ENCODE measurements around the gene YWHAQ.

The YWHAQ gene

GRCh38 chr2:9639000-9639602 lies 8.3 kb upstream of the YWHAQ start:
- DNase-seq (ENCODE audit: extremely low spot score), result no peak
- ChIA-PET CTCF (interaction anchor here (1.0 to 1.4 kb wide), 2 partner anchors 8 to 18 kb away, joined by 3 to 4 read pairs; no protein-coding TSS in a partner anchor), POLR2A (interaction anchor here (1.2 kb wide), 1 partner anchor 9 kb away, joined by 4 read pairs; no protein-coding TSS in a partner anchor)
- TF ChIP-seq CTCF (IDR thresholded peaks at IDR 0.05; ENCODE audit: control extremely low read depth, extremely low read depth, low read depth, missing control alignments), result no peak

- DNase-seq (ENCODE audit: extremely low spot score), result no peak
- CTCF ChIA-PET, result interaction anchor here (1.0 to 1.4 kb wide), 4 partner anchors 9 to 22 kb away, joined by 3 to 4 read pairs (median 4); no protein-coding TSS in a partner anchor
Observed at GRCh38 chr2:9638532-9638931, 7.7 kb upstream of the YWHAQ start.

GRCh38 chr2:9637330-9637729 lies 6.5 kb upstream of the YWHAQ start:
- ChIA-PET POLR2A (no interaction called here), CTCF (interaction anchor here (1.2 to 1.4 kb wide), 4 partner anchors 10 to 70 kb away, joined by 3 to 4 read pairs (median 4); no protein-coding TSS in a partner anchor)
- no peak for DNase-seq (ENCODE audit: extremely low spot score)
- no peak for TF ChIP-seq CTCF (IDR thresholded peaks at IDR 0.05; ENCODE audit: control extremely low read depth, extremely low read depth, low read depth, missing control alignments)

More at GRCh38 chr2:9638532-9638931, 7.7 kb upstream of the YWHAQ start:
- TF ChIP-seq CTCF (IDR thresholded peaks at IDR 0.05; ENCODE audit: control extremely low read depth, extremely low read depth, low read depth, missing control alignments), result no peak
- POLR2A ChIA-PET, result interaction anchor here (1.2 kb wide), 1 partner anchor 9 kb away, joined by 4 read pairs; no protein-coding TSS in a partner anchor

- CTCF ChIA-PET, result interaction anchor here (2.7 kb wide), 1 partner anchor 13 kb away, joined by 11 read pairs; no protein-coding TSS in a partner anchor
- DNase-seq (ENCODE audit: extremely low spot score), result no peak
- POLR2A ChIA-PET, result no interaction called here
Observed at GRCh38 chr2:9634133-9634532, 3.3 kb upstream of the YWHAQ start.

GRCh38 chr2:9631878-9632700 lies 1.3 kb upstream of the YWHAQ start:
- CTCF ChIA-PET, result interaction anchor here (1.0 to 2.7 kb wide), 4 partner anchors 13 to 25 kb away, joined by 3 to 11 read pairs (median 3); no protein-coding TSS in a partner anchor
- no peak for DNase-seq (ENCODE audit: extremely low spot score)
- POLR2A ChIA-PET, result no interaction called here
- TF ChIP-seq CTCF (IDR thresholded peaks at IDR 0.05; ENCODE audit: control extremely low read depth, extremely low read depth, low read depth, missing control alignments), result no peak

More at GRCh38 chr2:9634133-9634532, 3.3 kb upstream of the YWHAQ start:
- TF ChIP-seq CTCF (IDR thresholded peaks at IDR 0.05; ENCODE audit: control extremely low read depth, extremely low read depth, low read depth, missing control alignments), result no peak

- no peak for DNase-seq (ENCODE audit: extremely low spot score)
- CTCF ChIA-PET, result interaction anchor here (1.5 to 2.7 kb wide), 2 partner anchors 11 to 26 kb away, joined by 3 to 14 read pairs; no protein-coding TSS in a partner anchor
- POLR2A ChIA-PET, result interaction anchor here (0.7 to 2.3 kb wide), 7 partner anchors 9 to 87 kb away, joined by 3 to 13 read pairs (median 6); partner anchors contain the start of gene ADAM17
- no peak for TF ChIP-seq CTCF (IDR thresholded peaks at IDR 0.05; ENCODE audit: control extremely low read depth, extremely low read depth, low read depth, missing control alignments)
Observed at GRCh38 chr2:9631553-9631819, 689 bp upstream of the YWHAQ start.

All from GM10248 (cell line).